Measurements from ENCODE around the gene TMEM144.
A peak's percentile ranks its signal among the peaks of the same experiment; 100 is the strongest.

Gene TMEM144

GRCh38 chr4:158170691-158171561 lies 39.4 kb upstream of the TMEM144 start:
- Histone ChIP-seq H3K79me2 (ENCODE audit: low read length) (no peaks in the 10 kb centered on the region), H3F3A (ENCODE audit: insufficient read depth, low read length) (no peaks in the 10 kb centered on the region), H3K36me3 (replicated peaks; ENCODE audit: insufficient read depth, low read length) (no peaks in the 10 kb centered on the region), H3K4me3 (ENCODE audit: low read length) (no peak overlapping the region), H3K9me3 (replicated peaks; ENCODE audit: insufficient read depth, low read length) (no peaks in the 10 kb centered on the region), H3K27ac (ENCODE audit: low read length) (no peak overlapping the region), H3K9me2 (replicated peaks; ENCODE audit: insufficient read depth, low read length) (no peaks in the 10 kb centered on the region), H4K20me1 (ENCODE audit: insufficient read depth, low read length) (no peaks in the 10 kb centered on the region), H3K27me3 (replicated peaks; ENCODE audit: insufficient read depth, low read length) (no peaks in the 10 kb centered on the region), H2AFZ (ENCODE audit: low read length) (no peak overlapping the region), H3K4me1 (ENCODE audit: low read length) (peaks cover 4% of the 10 kb centered on the region; the same call in 1 of the 2 replicates), H3K4me2 (ENCODE audit: low read depth, low read length) (no peak overlapping the region), H3K9ac (ENCODE audit: low read length) (no peak overlapping the region)
- TF ChIP-seq EZH2phosphoT487 (IDR thresholded peaks at IDR 0.05; ENCODE audit: low read length), result no peak
- no peak for TF ChIP-seq EZH2 (optimal IDR thresholded peaks at IDR 0.05; ENCODE audit: low read depth, low read length)
- TF ChIP-seq, protein P1, sequence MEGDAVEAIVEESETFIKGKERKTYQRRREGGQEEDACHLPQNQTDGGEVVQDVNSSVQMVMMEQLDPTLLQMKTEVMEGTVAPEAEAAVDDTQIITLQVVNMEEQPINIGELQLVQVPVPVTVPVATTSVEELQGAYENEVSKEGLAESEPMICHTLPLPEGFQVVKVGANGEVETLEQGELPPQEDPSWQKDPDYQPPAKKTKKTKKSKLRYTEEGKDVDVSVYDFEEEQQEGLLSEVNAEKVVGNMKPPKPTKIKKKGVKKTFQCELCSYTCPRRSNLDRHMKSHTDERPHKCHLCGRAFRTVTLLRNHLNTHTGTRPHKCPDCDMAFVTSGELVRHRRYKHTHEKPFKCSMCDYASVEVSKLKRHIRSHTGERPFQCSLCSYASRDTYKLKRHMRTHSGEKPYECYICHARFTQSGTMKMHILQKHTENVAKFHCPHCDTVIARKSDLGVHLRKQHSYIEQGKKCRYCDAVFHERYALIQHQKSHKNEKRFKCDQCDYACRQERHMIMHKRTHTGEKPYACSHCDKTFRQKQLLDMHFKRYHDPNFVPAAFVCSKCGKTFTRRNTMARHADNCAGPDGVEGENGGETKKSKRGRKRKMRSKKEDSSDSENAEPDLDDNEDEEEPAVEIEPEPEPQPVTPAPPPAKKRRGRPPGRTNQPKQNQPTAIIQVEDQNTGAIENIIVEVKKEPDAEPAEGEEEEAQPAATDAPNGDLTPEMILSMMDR (IDR thresholded peaks at IDR 0.05; ENCODE audit: low read length), result peak; percentile 36
- no peak for DNase-seq

DNA sequence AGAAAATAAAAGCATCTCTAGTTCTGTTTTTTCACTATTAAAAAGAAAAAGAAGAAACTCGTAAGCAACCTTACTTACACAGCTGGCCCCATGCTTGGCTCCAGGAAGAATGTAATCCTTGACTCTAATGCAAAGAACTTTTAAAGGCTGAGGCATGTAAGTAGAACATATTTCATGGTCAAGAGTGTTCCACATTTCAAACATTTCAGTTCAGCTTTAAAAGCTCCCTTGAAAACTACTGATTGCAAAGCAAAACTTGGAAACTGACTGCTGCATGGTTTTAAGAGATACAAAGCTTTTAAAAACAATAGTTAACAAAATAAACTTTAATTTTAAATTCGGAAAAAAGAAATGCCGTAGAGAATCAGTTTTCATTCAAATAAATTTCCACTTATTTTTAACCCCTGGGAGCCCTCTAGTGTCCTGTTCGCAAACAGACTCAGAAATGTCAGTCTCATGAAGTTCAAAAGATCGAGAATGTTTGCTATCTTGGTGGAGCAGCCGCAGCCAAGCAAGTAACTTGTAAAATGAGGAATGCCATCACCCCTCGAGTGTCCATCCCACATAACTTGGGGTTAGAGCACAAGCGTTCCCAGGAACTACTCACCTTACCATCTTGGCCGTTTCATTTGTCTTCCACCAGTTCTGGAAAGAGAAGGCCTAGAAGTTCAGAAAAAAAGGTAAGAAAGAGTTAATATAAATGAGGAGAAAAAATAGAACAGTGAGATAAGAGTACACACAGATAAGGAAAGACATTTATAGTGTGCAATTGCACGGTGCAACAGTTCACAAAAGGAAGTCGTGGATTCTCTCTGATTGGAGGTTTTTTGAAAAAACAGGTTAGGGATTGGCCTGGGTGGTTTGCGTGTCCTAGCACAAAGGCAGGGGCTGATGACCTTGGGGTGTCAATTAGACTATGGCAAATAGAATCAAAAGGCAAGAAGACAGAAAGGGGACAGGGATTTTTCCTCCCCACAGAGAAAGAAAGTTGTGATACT lies 37.7 kb upstream of the TMEM144 start, which contains the start of gene GASK1B:
Gene GASK1B (minus strand): TSS at position 765 of the 998 bp plus-strand sequence. CDS start 1,650 bp downstream, outside the sequence.
- no peak within 1 kb of the TSS for H3K9ac ChIP-seq (ENCODE audit: low read length)

DNA sequence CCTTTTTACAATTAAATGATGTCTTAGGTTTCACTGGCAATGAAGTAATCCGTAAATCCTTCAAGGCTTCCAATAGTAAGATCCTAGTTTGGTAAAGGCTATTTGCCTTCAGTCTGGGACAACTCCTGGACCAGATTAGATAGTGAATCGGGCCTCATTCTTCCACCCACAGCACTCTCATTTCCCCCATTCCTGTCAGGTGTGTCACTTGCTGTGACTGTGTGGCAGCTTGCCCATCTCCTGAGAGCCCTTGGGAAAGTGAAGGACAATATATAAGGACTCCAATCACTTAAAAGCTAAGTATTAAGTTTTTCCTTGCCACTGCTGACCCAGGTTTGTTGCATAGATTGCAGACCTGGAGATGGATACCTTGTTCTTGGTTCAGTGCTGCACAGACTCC lies 34.2 kb upstream of the TMEM144 start:
- Histone ChIP-seq H3K79me2 (ENCODE audit: low read length) (no peaks in the 10 kb centered on the region), H3K9me3 (replicated peaks; ENCODE audit: insufficient read depth, low read length) (no peaks in the 10 kb centered on the region), H3K27ac (ENCODE audit: low read length) (no peak overlapping the region), H3K9ac (ENCODE audit: low read length) (no peak overlapping the region), H3K4me1 (ENCODE audit: low read length) (peaks cover 4% of the 10 kb centered on the region; the same call in 1 of the 2 replicates), H3K9me2 (replicated peaks; ENCODE audit: insufficient read depth, low read length) (no peaks in the 10 kb centered on the region), H3K4me3 (ENCODE audit: low read length) (no peak overlapping the region), H3K27me3 (replicated peaks; ENCODE audit: insufficient read depth, low read length) (no peaks in the 10 kb centered on the region), H3F3A (ENCODE audit: insufficient read depth, low read length) (no peaks in the 10 kb centered on the region), H3K4me2 (ENCODE audit: low read depth, low read length) (no peak overlapping the region), H3K36me3 (replicated peaks; ENCODE audit: insufficient read depth, low read length) (no peaks in the 10 kb centered on the region), H4K20me1 (ENCODE audit: insufficient read depth, low read length) (no peaks in the 10 kb centered on the region), H2AFZ (ENCODE audit: low read length) (no peak overlapping the region)
- no peak for TF ChIP-seq EZH2 (optimal IDR thresholded peaks at IDR 0.05; ENCODE audit: low read depth, low read length)
- no peak for TF ChIP-seq EZH2phosphoT487 (IDR thresholded peaks at IDR 0.05; ENCODE audit: low read length)
- TF ChIP-seq, protein P1 (IDR thresholded peaks at IDR 0.05; ENCODE audit: low read length), result no peak
- no peak for DNase-seq

More for the DNA sequence above, 37.7 kb upstream of the TMEM144 start, which contains the start of gene GASK1B:
- TF ChIP-seq, protein P1 (IDR thresholded peaks at IDR 0.05; ENCODE audit: low read length), result peak; percentile 63
- no peak for TF ChIP-seq EZH2phosphoT487 (IDR thresholded peaks at IDR 0.05; ENCODE audit: low read length)
- peak within 1 kb of the TSS; percentile 56 for H2AFZ ChIP-seq (ENCODE audit: low read length)
- H3K9me2 ChIP-seq (replicated peaks; ENCODE audit: insufficient read depth, low read length), result no peaks in the 10 kb centered on the region
- peak; percentile 59 for DNase-seq
- H3K4me1 ChIP-seq (ENCODE audit: low read length), result peaks cover 4% of the 10 kb centered on the region; the same call in 1 of the 2 replicates
- no peak within 1 kb of the TSS for H3K27ac ChIP-seq (ENCODE audit: low read length)
- no peaks in the 10 kb centered on the region for H3K27me3 ChIP-seq (replicated peaks; ENCODE audit: insufficient read depth, low read length)
- H3K36me3 ChIP-seq (replicated peaks; ENCODE audit: insufficient read depth, low read length), result no peaks in the 10 kb centered on the region
- H3K4me3 ChIP-seq (ENCODE audit: low read length), result peak within 1 kb of the TSS; percentile 28; the same call in 1 of the 2 replicates
- peak within 1 kb of the TSS; percentile 55 for H3K4me2 ChIP-seq (ENCODE audit: low read depth, low read length)
- no peaks in the 10 kb centered on the region for H4K20me1 ChIP-seq (ENCODE audit: insufficient read depth, low read length)
- H3K79me2 ChIP-seq (ENCODE audit: low read length), result no peaks in the 10 kb centered on the region
- H3F3A ChIP-seq (ENCODE audit: insufficient read depth, low read length), result no peaks in the 10 kb centered on the region
- no peaks in the 10 kb centered on the region for H3K9me3 ChIP-seq (replicated peaks; ENCODE audit: insufficient read depth, low read length)
